ENCODE results near the gene HOXB13.
"Not testable (repeated sequence)": the region's sequence is repeated elsewhere in the genome, so short reads cannot be mapped to it uniquely, and the experiment has no call there.

- not testable (repeated sequence) for TF ChIP-seq CTCF, POLR2A (IDR thresholded peaks at IDR 0.05)
Measured at GRCh38 chr17:48716549-48716948, 12.0 kb downstream of the HOXB13 start.
